HG02588 (cell line): ENCODE results near the gene ZNF514.
"Not testable (repeated sequence)": the region's sequence is repeated elsewhere in the genome, so short reads cannot be mapped to it uniquely, and the experiment has no call there.

Experiments used
- ATAC-seq: cut with Tn5 transposase; IDR thresholded peaks from one replicate; pipeline ENCODE4 v1.9.1; 2021; ENCODE audit warnings: mild to moderate bottlenecking, moderate library complexity; ENCODE audit not compliant: unreplicated experiment

ZNF514 gene

DNA sequence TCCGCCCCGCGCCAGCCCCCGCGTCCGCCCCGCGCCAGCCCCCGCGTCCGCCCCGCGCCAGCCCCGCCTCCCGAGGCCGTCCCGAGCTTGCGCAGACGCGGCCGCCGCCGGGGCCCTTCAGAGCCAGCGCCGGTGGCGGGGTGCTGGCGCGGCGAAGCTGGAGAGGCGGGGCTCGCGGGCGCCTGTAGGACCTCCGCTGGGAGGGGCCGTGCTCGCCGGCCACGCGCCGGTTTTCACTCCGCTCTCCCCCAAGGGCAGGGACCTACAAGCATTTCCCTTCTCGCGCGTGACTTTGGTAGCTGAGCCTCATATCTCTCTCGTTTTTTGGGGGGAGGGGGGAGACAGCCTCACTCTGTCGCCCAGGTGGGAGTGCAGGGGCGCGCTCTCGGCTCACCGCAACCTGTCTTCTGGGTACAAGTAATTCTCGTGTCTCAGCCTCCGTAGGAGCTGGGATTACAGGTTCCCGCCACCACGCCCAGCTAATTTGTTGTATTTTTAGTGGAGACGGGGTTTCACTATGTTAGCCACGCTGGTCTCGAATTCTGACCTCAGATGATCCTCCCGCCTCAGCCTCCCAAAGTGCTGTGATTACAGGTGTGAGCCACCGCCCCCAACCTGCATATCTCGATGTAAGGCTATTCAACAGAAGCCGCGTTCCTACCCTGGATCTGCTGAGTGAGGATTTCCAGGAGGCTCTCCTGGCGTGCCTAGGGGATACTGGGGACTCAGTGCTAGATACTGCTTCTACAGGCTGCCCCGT lies at the start of gene ZNF514:
Gene ZNF514 (minus strand): TSS at position 159 of the 760 bp plus-strand sequence. CDS start 6,595 bp downstream, outside the sequence.
- peak; percentile 90 for ATAC-seq

DNA sequence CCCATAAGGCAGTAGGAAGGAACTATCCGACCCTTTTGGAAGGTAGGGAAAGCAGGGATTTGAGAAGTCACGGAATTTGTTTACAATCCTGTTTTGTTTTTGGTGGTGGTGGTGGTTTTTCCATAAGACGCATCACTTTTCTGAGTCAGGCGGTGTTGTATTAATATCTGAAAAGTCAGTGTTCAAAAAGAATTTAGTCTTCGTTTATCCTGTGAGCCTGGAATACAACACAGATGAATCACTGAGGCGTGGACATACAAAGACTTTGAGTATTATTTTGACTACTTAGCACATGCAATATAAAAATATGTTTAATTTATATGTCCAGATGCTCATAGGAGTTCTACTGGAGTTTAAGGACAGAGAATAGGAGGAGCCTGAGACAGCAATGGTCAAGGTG lies 48.5 kb upstream of the ZNF514 start:
- ATAC-seq = no peak

DNA sequence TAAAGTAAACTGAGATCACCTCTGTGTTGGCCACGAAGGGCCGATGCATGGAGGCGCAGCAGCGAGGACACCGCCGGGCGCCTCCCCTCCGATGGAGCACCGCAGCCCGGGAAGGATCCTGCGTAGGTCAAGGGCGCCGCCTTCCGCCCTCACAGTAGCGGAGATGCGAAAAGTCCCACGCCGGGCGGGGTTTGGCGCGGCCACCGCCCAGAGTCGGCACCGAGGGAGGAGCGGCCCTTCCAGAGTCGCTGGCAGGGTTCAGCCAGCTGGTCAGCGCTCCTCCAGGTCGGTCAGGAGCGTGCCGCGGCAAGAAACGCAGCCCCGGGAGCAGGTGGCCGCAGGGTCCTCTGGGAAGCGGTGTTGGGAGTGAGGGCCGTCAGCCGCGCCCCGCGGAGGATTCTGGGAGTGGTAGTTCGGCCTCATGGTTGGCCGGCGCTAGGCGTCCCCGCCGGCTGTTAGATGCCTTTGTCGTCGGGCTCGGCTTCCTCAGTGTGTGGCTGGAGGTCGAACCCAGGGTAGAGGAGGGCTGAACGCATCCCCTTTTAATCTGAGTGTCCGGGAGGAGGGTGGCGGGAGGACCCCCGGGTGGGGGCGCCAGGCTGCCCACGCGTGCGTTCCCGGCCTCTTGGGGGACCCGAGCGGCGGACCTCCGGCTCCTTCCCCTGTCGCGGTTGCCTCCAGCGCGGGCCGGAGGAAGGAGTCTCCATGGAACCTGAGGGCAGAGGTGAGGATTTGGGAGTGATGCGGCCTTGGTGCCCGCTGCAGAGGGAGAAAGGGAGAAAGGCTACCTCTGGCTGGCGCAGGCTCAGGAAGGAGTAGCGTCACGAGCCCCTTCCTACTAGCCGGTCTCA lies 47.7 kb upstream of the ZNF514 start, which contains the start of gene ZNF892:
Gene ZNF892 (plus strand): TSS at position 411 of the 851 bp plus-strand sequence. CDS start 295 bp downstream, at position 706.
- peak; percentile 95 for ATAC-seq

DNA sequence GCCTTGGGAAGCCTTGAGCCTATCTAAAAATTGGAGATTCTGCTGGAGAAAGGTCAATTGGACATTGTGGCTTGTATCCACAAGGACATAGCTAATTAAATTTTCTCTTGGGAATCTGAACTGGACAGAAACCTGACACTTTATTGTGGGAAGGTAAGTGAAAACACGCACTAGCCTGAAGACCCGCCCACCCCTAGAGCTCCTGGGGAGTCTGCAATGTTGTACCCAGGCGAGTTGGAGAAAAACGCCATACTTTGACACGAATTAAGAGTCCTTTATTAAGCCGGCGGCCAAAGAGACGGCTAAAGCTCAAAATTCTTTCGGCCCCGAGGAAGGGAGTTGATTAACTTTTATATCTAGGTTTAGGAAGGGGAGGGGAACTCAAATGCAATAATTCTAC lies 46.4 kb upstream of the ZNF514 start:
- ATAC-seq = no peak

DNA sequence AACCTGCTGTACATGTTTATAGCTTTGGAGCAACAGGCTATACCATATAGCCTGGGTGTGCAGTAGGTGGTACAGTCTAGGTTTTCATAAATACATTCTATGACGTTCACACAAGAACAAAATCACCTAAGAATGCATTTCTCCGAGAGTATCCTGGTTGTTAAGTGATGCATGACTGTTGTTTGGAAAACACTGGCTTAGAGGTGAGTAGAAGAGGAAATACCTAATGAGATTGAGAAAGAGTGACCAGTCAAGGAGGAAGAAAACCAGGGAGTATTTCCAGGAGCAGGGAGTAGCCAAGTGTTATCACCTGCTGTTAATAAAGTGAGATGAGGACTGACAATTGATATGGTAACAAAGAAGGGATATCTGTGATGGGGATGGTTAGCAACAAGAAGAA lies 44.7 kb upstream of the ZNF514 start:
- ATAC-seq = no peak

DNA sequence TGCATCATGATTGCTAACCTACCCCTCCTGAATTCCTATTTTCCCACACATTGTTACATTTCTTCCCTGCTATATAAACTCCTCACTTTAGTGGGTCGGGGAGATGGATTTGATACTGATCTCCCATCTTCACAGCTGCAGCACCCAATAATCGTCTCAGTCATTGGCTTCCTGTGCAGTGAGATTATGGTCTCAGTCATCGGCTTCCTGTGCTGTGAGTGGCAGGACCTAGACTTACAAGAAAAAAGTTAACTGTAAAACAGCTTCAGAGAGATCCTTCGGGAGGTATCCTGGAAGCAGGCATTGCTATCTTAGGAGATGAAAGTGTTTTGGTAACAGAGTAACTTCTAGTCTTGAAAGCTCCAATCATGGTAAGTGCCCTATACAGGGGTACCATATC lies 44.3 kb upstream of the ZNF514 start:
- no peak for ATAC-seq

DNA sequence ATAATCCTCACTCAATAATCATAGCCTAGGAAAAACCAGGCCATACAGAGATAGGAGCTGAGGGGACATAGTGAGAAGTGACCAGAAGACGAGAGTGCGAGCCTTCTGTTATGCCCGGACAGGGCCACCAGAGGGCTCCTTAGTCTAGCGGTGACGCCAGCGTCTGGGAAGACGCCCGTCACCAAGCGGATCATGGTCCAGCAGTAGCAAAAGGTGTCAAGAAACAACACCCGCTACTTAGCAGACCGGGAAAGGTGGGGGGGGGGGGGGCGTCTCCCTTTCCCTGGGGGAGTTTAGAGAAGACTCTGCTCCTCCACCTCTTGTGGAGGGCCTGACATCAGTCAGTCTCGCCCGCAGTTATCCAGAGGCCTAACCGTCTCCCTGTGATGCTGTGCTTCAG lies 33.3 kb upstream of the ZNF514 start:
- not testable (repeated sequence) for ATAC-seq

DNA sequence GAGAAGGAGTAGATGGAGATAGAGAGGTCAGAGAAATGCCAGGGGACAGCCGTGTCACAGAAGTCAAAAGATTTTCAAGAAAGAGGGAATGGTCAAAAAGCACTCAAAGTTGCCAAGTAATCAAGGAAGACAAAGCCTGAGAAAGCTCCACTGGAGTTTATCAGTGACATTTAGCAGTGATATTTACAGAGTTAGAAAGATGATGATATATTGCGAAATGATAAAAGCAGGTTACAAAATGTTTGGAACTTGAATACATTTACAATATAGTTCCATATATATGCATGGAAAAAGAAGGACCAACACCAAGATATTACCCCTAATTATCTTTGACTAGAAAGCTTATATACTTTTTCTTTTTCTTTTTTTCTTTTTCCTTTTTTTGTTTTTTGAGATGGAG lies 26.3 kb upstream of the ZNF514 start:
- no peak for ATAC-seq

DNA sequence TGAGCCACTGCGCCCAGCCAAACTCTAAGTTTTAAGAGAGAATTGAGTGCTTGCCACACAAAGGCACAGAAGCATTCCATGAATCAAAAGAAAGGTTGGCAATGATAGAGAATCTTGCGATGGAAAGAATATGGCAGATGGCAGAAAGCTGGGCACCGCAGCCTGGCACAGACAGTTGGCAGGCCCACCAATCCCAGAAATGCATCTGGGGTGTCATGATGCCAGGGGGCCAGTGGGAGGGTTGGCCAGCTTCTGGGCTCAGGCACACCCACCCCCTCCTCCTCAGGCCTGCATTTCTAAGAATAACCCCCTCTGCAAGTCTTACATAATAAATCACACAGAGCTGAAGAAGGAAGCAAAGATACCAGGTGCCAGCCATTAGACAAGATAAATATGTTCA lies 25.5 kb upstream of the ZNF514 start:
- no peak for ATAC-seq

DNA sequence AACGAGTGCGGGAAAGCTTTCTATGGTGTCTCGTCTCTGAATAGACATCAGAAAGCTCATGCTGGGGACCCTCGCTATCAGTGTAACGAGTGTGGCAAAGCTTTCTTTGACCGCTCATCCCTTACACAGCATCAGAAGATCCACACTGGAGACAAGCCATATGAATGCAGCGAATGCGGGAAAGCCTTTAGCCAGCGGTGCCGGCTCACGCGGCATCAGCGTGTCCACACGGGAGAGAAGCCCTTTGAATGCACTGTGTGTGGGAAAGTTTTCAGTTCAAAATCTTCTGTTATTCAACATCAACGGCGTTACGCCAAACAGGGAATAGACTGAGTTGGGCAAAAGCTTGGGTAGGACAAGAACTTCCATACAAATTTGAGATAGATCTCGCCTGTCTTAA lies 22.1 kb upstream of the ZNF514 start:
- no peak for ATAC-seq

DNA sequence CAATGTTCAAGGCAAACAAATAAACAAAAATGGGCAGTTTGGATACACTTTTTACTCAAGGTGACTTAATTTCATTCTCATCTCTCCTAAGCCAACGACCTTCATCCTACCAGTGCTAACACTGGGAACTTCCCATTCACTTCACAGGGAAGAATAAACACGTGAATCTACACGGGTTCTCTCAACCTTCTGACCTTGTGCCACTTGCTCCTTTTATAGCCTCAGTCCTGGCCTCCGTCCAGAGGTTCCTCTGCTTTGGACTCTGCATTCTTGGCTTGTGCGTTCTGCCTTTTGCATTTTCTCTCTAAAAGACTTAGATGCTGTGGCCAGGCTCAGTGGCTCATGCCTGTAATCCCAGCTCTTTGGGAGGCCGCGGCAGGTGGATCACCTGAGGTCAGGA lies 19.8 kb upstream of the ZNF514 start:
- ATAC-seq = no peak

DNA sequence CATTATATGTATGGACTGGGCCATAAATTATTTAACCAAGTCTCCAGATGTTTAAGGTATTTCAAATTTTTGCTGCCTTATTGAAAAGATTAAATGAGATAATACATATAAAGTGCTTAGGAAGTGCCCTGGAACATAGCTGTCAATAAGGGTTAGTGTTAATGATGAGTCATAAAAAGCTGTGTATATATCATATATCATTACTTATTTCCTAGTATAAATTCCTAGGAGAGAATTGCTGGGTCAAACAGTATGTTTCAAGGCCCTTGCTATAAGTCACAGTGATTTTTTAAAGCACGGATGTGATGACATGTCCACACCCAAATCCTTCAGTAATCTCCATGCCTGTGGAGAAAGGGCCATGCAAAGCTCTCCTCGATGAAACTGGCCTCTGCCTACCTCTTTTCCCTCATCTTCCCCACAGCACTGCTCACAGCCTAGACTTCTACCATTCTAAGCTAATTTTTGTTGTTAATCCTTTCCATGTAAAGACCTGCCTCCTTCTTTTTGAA lies 14.4 kb upstream of the ZNF514 start:
- no peak for ATAC-seq

DNA sequence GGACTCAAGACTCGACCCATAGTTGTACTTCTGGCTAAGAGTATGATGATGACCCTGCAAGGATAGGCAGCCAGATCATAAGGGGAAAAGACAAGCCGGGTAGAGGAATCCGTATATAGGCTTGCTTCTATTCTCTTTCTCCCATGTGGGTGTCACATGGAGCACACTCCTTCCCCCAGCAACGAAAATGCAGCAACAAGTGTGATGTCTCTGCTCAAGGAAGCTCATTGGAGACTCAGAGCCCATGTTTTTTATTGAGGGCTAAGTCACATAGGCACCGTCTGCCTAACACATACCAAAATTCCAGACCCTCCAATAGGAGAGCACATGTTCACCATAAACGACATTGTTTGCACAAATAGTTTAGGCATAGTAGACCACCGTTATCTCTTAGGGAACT lies 12.3 kb upstream of the ZNF514 start:
- no peak for ATAC-seq

DNA sequence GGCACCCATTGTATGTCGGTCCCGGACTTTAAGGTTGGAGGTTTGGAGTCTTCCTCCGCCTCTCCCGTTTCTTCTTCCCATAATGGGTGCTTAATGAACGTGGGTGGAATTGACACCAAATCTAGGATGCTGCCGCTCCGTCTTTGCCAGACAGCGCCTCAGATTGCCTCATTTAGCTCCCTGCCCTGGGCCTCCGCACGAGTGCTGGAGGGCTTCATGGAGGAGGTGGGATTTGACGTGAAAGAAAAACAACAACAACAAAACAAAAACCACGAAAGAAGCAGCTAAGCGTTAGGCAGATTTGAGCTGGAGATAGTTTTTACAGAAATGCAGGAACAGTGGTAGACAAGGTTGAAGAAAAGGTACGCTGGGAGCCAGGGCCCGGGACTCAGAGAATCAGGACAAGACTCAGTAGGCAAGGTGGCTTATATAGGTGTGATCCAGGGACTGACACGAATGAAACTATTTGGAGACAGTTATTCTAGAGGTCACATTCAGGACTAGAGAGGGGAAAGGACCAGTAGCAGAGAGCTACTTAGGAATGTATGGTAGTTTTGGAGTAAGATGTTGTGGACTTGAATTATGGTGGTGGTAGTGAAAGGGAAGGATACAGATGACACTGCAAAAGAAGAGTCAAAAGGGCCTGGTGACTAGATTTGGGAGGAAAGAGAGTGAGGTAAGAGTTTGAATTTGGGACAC lies 6.6 kb upstream of the ZNF514 start:
- no peak for ATAC-seq

DNA sequence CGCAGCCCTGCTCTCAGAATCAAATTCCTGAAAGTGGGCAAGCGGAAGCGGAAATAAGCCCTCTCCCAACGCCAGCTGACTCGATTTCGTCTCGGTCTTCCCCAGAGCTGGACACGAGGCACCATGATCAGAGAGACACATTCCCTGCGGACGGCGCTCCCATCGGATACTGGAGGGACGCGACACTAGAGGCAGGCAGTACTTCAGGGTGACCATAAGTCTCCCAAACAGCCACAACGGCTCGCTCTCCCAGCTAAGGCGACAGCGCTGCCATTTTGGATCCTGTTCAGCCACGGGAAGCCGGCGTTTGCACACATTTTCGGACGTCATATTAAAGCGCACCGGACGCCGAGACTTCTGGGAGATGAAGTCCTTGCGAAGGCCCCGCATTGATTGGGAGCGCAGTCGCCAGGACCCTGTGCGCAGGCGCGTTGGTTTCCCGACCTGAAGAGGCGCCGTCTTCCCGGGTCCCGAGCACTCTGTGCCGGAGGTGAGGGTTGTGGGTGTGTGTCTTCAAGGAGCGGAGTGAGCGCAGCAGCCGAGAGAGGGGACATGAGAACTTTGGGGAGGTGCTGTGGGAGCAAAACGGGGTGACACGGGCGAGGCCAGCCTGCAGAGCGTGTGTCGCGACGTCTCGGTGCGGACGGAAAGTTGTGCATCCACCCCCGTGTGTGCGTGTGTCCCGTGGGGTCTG lies 5.9 kb upstream of the ZNF514 start, which contains the start of gene ZNF2:
Gene ZNF2 (plus strand): TSS at position 439 of the 694 bp plus-strand sequence. CDS start 10,418 bp downstream, outside the sequence.
- ATAC-seq = peak; percentile 93

DNA sequence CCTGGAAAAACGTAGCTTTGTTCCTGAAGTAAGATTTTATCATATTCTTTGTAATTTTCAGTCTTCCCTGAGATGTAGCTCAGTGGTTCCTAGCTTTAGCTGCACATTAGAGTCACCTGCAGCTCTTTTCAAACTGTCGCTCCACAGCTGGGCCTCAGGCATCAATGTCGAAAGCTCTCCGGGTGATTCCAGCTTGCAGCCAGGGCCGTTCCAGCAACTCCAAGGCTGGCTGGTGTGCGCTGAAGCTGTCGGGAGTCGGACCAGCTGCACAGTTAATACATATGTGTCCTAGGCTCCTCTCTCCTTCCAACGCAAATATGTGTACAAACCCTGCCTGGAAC lies 5.4 kb upstream of the ZNF514 start:
- ATAC-seq = no peak

DNA sequence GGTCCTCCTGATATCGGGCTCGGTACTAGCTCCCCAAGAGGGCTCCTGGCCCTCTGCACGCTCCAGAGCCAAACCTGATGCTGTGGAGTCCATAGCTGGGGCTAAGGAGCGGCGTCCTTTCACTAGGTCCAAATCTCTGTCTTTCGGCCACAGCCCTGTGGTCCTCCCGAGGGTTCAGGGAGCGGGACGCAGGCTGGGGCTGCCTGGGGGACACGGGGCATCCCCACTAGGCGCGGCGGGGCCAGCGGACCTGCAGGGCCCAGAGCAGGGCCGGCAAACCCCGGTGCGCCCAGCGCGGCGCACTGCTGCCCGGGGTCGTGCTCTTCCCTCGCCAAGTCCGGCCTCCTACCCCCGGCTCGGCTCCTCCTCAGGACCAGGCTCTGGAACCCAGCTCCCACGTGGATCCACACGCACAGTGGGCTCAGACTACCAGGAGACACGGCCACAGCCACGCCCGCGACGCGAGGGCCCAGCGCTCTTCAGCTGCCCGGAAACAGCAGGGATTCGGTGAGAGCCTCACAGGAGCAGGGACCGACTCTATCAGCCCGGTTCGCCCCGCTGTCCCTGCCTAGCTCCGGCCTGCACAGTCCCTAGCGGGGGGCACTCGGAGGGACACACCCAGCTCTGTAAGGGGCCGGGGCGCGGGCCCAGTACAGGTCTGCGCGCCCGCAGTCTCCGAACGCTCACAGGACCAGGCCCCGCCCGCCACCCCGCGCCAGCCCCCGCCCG lies 593 bp downstream of the ZNF514 start:
- ATAC-seq = peak; percentile 48

DNA sequence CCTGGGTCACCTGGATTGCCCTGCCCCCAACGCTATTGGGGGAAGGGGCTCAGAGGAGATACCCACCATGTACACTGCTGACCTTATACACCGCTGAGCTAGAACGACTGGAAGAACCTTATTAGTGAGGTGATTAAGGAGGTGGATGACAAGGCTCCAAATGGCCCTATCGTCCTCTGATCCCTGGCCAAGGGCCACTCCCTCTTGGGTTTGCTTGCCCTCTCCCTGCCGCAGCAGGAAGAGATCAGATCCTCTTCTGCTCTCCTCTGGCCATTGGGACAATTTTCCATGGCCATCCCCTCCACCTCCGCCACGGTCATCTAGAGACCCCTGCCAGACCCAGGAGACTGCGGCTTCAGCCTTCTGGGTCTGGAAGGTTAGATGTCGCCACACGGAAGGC lies 1.2 kb downstream of the ZNF514 start:
- ATAC-seq = no peak

DNA sequence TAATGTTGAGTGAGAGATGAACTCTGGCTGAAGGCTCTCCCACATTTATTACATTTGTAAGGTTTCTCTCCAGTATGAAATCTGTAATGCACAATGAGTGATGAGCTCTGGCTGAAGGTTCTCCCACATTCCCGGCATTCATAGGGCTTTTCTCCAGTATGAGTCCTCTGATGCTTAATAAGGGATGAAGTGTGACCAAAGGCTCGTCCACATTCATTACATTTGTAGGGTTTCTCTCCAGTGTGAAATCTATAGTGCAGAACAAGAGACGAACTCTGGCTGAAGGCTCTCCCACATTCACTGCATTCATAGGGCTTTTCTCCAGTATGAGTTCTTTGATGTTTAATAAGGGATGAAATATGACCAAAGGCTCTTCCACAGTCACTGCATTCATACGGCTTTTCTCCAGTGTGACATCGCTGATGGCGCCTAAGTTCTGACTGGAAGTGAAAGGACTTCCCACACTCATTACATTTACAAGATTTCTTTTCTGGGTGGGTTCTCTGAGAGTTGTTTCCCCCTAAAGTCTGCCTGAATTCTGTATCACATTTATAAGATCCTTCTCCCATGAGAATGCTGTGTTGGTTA lies 10.2 kb downstream of the ZNF514 start:
- ATAC-seq = no peak

DNA sequence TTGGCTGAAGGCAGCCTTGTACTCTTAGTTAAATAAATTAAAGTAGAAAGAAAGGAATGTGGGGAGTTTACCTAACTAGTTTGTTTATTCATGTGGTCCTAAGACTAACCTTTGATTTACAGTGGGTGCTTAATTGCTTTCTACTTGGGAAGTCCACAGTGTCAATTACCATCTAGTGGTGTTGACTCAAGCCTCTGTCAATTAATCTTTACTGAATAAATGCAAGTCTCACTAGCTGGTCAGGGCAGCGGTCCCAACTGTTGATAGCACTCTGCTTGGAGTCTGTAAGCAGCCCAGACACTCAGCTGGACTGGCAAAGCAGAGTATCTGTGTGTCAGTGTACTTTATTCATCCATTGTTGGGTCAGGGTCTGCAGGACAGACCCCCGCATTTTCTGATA lies 15.8 kb downstream of the ZNF514 start:
- no peak for ATAC-seq
